Parathyroid adenoma (tissue), 2 donors: Measurements from ENCODE around the gene SMCO2.

Experiments
- H2AFZ ChIP-seq: fragments of 300-600 bp; sonication (generic); one replicate; pipeline ENCODE4 v1.7.0; 2017; ENCODE audit warnings: antibody characterized with exemption, mild to moderate bottlenecking
- H3K27ac ChIP-seq: fragments of 300-600 bp; sonication (generic); one replicate; pipeline ENCODE4 v1.7.0; 2017
- H3K27me3 ChIP-seq: fragments of 300-600 bp; sonication (generic); one replicate; pipeline ENCODE4 v1.7.0; 2017; ENCODE audit warnings: low read length; ENCODE audit not compliant: control insufficient read depth, insufficient read depth
- H3K36me3 ChIP-seq: fragments of 300-600 bp; sonication (generic); one replicate; pipeline ENCODE4 v1.7.0; 2017; ENCODE audit warnings: low read length; ENCODE audit not compliant: control insufficient read depth, insufficient read depth
- H3K4me1 ChIP-seq: fragments of 300-600 bp; sonication (generic); one replicate; pipeline ENCODE4 v1.7.0; 2017; ENCODE audit warnings: control low read depth
- H3K4me2 ChIP-seq: fragments of 300-600 bp; sonication (generic); one replicate; pipeline ENCODE4 v1.7.0; 2017; ENCODE audit warnings: low read length
- H3K4me3 ChIP-seq: fragments of 300-600 bp; sonication (generic); one replicate; pipeline ENCODE4 v1.7.0; 2017; ENCODE audit warnings: low read depth, low read length
- H3K79me2 ChIP-seq: fragments of 300-600 bp; sonication (generic); one replicate; pipeline ENCODE4 v1.7.0; 2017; ENCODE audit warnings: control low read depth
- H3K9ac ChIP-seq: fragments of 300-600 bp; sonication (generic); one replicate; pipeline ENCODE4 v1.7.0; 2017; ENCODE audit warnings: mild to moderate bottlenecking
- H3K9me3 ChIP-seq: fragments of 300-600 bp; sonication (generic); one replicate; pipeline ENCODE4 v1.7.0; 2017; ENCODE audit warnings: low read length; ENCODE audit not compliant: control insufficient read depth
- TF ChIP-seq, protein P1 (sequence below): fragments of 300-600 bp; sonication (generic); IDR thresholded peaks from one replicate; pipeline ENCODE4 v1.7.0; 2017; ENCODE audit warnings: antibody characterized with exemption, mild to moderate bottlenecking
- donor health status: primary hyperparathyroidism.

SMCO2 gene

DNA sequence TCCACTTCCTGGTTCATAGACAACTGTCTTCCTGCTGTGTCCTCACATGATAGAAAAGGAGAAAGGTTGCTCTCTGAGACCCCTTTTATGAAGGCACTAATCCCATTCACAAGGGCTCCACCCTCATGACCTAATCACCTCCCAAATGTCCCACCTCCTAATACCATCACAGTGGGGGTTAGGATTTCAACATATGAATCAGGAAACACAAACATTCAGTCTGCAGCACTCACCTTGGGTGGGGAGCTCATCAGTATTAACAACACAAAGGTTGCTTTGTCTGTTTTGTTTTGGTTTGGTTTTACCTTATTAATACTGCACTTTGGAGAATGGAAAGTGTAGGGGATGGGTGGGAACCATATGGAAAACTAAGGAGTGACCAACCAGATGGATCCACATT is 10.5 kb upstream of the SMCO2 start:
- Histone ChIP-seq H3K4me1 (no peaks in the 10 kb centered on the region), H3K4me2 (no peak overlapping the region), H3K4me3 (no peak overlapping the region), H3K27ac (no peak overlapping the region), H3K36me3 (peaks cover 5% of the 10 kb centered on the region), H3K9ac (no peak overlapping the region), H2AFZ (no peak overlapping the region), H3K27me3 (no peaks in the 10 kb centered on the region), H3K79me2 (no peaks in the 10 kb centered on the region), H3K9me3 (no peaks in the 10 kb centered on the region)
- TF ChIP-seq, protein P1, sequence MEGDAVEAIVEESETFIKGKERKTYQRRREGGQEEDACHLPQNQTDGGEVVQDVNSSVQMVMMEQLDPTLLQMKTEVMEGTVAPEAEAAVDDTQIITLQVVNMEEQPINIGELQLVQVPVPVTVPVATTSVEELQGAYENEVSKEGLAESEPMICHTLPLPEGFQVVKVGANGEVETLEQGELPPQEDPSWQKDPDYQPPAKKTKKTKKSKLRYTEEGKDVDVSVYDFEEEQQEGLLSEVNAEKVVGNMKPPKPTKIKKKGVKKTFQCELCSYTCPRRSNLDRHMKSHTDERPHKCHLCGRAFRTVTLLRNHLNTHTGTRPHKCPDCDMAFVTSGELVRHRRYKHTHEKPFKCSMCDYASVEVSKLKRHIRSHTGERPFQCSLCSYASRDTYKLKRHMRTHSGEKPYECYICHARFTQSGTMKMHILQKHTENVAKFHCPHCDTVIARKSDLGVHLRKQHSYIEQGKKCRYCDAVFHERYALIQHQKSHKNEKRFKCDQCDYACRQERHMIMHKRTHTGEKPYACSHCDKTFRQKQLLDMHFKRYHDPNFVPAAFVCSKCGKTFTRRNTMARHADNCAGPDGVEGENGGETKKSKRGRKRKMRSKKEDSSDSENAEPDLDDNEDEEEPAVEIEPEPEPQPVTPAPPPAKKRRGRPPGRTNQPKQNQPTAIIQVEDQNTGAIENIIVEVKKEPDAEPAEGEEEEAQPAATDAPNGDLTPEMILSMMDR: no peak

DNA sequence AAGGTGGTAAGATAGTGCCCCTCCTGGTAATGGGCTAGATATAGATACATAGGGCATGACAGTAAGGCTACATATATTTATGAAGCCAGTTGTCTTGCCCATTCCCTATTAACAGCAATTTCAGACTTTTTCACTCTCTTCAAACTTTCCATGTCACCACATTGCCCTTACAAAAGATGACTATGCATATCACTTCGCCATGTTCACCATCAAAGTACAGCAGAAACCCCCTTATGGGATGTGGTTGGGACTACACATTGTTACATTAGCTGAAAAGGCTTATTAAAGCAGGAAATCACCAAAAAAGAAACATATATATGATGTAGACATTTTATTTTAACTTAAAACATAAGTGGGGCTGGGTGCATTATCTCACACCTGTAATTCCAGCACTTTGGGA is 9.8 kb upstream of the SMCO2 start:
- Histone ChIP-seq H3K4me1 (no peaks in the 10 kb centered on the region), H3K4me2 (no peak overlapping the region), H3K4me3 (no peak overlapping the region), H3K79me2 (no peaks in the 10 kb centered on the region), H3K9ac (no peak overlapping the region), H3K27ac (no peak overlapping the region), H3K27me3 (no peaks in the 10 kb centered on the region), H2AFZ (no peak overlapping the region), H3K36me3 (peaks cover 5% of the 10 kb centered on the region), H3K9me3 (no peaks in the 10 kb centered on the region)
- TF ChIP-seq, protein P1: no peak

DNA sequence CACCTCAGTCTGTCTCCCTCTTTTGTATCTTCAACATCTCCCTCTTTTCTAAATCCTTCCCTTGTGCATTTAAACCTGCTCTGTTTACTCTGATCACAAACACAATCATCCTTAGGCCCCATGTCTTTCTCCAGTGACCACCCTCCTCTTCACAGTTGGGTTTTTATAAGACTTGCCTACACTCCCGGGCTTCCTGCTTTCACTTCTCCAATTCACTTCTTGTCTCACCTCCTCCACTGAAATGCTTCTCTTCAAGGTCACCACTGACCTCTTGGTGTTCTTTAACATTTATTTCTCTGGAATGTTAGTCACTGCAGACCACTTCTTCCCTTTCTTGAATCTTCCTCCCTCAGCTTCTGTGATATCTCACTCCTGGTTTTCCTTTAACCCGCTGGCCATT is 8.7 kb upstream of the SMCO2 start:
- no peaks in the 10 kb centered on the region for H3K27me3 ChIP-seq
- no peak overlapping the region for H3K4me2 ChIP-seq
- H3K36me3 ChIP-seq: peaks cover 5% of the 10 kb centered on the region
- H3K4me3 ChIP-seq: no peak overlapping the region
- no peaks in the 10 kb centered on the region for H3K4me1 ChIP-seq
- H2AFZ ChIP-seq: no peak overlapping the region
- no peaks in the 10 kb centered on the region for H3K9me3 ChIP-seq
- H3K27ac ChIP-seq: no peak overlapping the region
- no peaks in the 10 kb centered on the region for H3K79me2 ChIP-seq
- no peak overlapping the region for H3K9ac ChIP-seq
- TF ChIP-seq, protein P1: no peak

DNA sequence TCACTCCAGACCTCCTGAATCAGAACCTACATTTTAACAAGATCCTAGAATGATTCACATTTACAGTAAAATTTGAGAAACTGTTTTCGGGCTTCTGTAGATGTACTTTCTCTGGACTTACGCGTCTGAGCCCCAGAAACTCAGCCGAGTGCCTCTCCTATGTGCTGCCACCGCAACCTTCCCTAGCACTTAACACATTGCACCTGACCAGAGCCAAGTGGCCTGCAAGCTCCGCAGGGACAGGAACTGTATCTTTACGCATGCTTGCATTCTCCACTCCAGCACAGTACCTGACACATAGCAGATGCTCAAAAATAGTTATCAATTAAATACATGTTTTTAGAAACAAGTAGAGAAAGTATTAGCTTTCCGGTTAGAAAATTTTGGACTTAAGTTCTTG is 1.2 kb downstream of the SMCO2 start:
- TF ChIP-seq, protein P1: no peak

DNA sequence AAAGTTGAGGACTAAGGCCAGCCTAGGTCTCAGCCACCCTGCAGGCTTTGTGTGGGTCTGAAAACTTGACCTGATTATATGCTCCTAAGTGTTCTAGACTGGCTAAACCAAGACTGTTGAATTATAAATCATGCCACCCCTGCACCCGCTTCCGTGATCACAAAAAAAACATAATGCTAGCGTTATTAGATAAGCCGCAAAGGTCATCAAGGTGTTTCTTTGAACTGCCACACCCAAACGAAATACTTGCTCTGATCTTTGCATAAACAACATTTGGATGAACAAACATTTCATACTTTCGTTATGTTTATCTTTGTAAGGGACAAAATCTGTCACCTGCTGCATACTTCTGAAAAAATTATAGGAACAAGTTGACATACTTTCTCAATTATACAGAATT is 2.5 kb downstream of the SMCO2 start:
- no peak overlapping the region for H3K9ac ChIP-seq
- H3K27me3 ChIP-seq: no peaks in the 10 kb centered on the region
- no peak overlapping the region for H3K4me2 ChIP-seq
- TF ChIP-seq, protein P1: no peak
- H3K36me3 ChIP-seq: no peaks in the 10 kb centered on the region
- H3K4me1 ChIP-seq: no peaks in the 10 kb centered on the region
- no peaks in the 10 kb centered on the region for H3K79me2 ChIP-seq
- no peak overlapping the region for H3K4me3 ChIP-seq
- H2AFZ ChIP-seq: no peak overlapping the region
- no peaks in the 10 kb centered on the region for H3K9me3 ChIP-seq
- H3K27ac ChIP-seq: no peak overlapping the region

More for the DNA sequence above, 1.2 kb downstream of the SMCO2 start:
- no peak overlapping the region for H3K4me2 ChIP-seq
- H2AFZ ChIP-seq: no peak overlapping the region
- no peaks in the 10 kb centered on the region for H3K4me1 ChIP-seq
- no peaks in the 10 kb centered on the region for H3K36me3 ChIP-seq
- H3K9me3 ChIP-seq: no peaks in the 10 kb centered on the region
- no peak overlapping the region for H3K9ac ChIP-seq
- no peak overlapping the region for H3K4me3 ChIP-seq
- H3K79me2 ChIP-seq: no peaks in the 10 kb centered on the region
- no peak overlapping the region for H3K27ac ChIP-seq
- no peaks in the 10 kb centered on the region for H3K27me3 ChIP-seq
